Gastrocnemius medialis (tissue), 4 donors: Measurements from ENCODE around the gene DIO1.

Experiments used
- CTCF ChIP-seq, 5 experiments: fragments of 450-650 bp in 3 of 5; fragments of 200-600 bp in 2 of 5; sonication (generic) in 2 of 5; IDR thresholded peaks in 4 of 5; conservative IDR thresholded peaks in 1 of 5; 1 replicate in 4 of 5; 2 replicates in 1 of 5; pipeline ENCODE4 v1.5.1; 2016 to 2019; ENCODE audit warnings: antibody characterized with exemption in 5 of 5, mild to moderate bottlenecking in 3 of 5, moderate library complexity in 3 of 5
- POLR2A ChIP-seq, 2 donors: fragments of 450-650 bp; IDR thresholded peaks; one replicate each; pipeline ENCODE4 v1.6.1; 2017; ENCODE audit warnings: antibody characterized with exemption in 2 of 2, mild to moderate bottlenecking in 2 of 2, moderate library complexity in 2 of 2

GRCh38 chr1:53951697-53952096, 57.7 kb downstream of the DIO1 start:
- TF ChIP-seq CTCF (IDR thresholded peaks at IDR 0.05 in 4 of 5, conservative IDR thresholded peaks at IDR 0.05 in 1 of 5) (no peak), POLR2A (IDR thresholded peaks at IDR 0.05) (no peak)
